IMR-90 (cell line): ENCODE data around the gene MS4A6E.

Experiments
- BHLHE40 ChIP-seq: fragments of 150-350 bp; IDR thresholded peaks from 2 replicates; pipeline ENCODE4 v1.6.1; 2016; ENCODE audit warnings: mild to moderate bottlenecking, low read depth, low read length
- CTCF ChIP-seq: conservative IDR thresholded peaks from 2 replicates; pipeline ENCODE4 v1.5.1; 2012; ENCODE audit warnings: mild to moderate bottlenecking, low read depth, low read length, improper control_type of control experiment
- RFX5 ChIP-seq: IDR thresholded peaks from 2 replicates; pipeline ENCODE4 v1.8.0; 2012; ENCODE audit warnings: low read depth, mild to moderate bottlenecking, low read length, moderate library complexity

DNA sequence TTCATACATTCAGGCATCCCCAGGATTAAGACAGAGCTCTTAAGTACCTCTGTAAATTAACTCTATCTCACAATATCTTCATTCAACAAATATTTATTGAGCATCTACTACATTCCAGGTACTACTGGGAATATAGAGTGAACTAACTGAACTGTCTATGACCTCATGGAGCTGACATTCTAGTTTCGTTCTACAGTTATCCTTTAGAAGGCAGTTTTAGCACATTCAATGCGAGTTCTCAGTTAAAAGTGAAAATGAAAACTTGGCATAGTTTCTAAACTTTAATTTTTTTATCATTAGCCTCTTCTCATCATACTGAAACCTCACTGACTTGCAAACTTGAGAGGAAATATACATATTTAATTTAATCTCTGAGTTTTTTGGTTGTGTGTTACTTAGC, 10.7 kb upstream of the MS4A6E start:
- no peak for TF ChIP-seq CTCF
- no peak for TF ChIP-seq BHLHE40
- no peak for TF ChIP-seq RFX5
